LNCAP (cell line): ENCODE data around the gene LMOD1.

Experiments used
- TF ChIP-seq, protein P1 (sequence below): fragments of 450-650 bp; IDR thresholded peaks from 2 replicates; pipeline ENCODE4 v1.5.1; 2017; ENCODE audit warnings: mild to moderate bottlenecking

Gene LMOD1

DNA sequence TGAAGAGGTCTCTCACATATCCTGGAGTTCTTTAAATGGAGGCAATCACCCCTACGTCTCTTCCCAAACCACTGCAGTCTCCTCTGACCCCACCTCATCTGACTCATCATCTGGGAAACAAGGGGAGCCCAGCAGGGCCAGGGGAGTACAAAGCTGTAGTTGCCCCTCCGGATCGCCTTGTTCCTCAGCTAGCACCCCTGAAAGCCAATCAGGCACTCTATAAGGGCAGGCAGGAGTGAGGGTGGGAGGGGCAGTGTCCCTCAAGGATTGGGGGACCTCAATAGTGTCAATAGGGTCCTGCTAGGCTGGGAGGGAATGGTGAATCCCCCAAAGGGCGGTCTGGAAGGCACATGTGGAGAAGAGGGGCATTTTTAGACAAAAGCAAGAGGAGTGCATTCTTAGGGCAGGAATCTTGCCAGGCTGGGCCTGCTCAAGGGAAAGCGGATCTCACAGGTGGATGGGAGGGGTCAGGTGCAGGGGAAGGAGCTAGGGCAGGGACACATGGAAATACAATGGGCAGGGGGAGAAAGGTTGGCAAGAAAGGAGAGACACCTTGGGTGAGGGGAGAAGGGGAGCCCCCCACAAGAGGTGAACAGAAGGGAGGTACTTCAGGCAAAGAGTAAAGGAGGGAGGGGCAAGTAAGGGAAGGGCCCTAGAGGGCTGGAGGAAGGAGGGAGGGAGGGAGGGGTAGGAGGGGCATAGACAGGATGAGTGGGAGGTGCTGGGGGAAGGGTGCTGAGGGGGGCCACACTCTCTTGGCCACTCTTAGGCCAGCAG, 51.8 kb downstream of the LMOD1 start:
- TF ChIP-seq, protein P1, sequence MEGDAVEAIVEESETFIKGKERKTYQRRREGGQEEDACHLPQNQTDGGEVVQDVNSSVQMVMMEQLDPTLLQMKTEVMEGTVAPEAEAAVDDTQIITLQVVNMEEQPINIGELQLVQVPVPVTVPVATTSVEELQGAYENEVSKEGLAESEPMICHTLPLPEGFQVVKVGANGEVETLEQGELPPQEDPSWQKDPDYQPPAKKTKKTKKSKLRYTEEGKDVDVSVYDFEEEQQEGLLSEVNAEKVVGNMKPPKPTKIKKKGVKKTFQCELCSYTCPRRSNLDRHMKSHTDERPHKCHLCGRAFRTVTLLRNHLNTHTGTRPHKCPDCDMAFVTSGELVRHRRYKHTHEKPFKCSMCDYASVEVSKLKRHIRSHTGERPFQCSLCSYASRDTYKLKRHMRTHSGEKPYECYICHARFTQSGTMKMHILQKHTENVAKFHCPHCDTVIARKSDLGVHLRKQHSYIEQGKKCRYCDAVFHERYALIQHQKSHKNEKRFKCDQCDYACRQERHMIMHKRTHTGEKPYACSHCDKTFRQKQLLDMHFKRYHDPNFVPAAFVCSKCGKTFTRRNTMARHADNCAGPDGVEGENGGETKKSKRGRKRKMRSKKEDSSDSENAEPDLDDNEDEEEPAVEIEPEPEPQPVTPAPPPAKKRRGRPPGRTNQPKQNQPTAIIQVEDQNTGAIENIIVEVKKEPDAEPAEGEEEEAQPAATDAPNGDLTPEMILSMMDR, result no peak

DNA sequence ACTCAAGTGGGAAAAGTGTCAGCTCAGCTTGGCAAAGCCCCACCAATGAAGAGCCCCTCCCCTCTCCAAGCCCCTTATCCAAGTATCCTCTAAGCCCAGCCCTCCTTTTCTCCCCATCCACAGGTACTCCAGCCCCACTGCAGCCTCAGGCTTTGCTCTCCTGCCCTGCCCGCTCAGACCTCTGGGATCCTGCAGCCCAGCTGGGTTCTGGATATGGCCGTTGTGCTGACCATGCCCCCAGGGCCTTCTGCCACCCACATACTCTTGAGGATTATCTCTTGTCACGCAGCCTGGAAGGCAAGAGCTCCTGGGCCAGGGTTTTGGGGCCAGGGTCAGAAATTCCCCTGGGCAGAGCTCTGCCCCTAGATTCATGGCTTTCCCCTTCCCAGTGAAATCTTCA, 52.9 kb downstream of the LMOD1 start:
- TF ChIP-seq, protein P1, result no peak

DNA sequence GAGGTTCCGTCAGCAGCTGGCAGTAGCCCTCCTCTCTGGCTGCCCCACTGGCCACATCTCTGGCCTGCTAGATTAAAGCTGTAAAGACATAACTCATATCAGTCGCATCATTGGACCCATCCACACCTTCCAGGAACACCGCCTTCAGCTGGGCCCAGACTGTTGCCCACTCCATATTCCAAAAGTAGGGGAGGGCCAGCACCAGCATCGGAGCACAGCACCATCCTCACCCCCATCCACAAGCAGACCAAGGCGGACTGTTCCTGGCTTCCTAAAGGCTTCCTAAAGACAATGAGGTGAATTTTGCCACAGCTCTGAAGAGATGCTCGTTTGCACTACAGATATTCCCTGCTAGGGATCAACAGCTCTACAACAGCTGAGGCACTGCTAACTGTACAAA, 54.1 kb downstream of the LMOD1 start:
- TF ChIP-seq, protein P1, result no peak

DNA sequence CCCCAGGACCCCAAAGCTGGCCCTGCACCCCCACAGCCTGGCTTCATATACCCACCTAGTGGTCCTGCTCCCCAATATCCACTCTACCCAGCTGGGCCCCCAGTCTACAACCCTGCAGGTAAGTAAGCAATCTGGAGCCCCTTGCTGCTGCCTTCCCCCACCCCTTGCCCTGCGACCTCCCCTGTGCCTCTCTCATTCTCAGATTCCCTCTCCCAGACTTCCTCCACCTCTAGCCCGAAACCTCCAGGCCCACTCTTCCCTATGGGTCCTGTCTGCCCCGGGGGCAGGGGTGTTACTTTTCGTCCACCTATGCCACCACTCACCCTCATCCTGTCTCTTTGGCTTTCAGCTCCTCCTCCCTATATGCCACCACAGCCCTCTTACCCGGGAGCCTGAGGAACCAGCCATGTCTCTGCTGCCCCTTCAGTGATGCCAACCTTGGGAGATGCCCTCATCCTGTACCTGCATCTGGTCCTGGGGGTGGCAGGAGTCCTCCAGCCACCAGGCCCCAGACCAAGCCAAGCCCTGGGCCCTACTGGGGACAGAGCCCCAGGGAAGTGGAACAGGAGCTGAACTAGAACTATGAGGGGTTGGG, 54.8 kb downstream of the LMOD1 start:
- TF ChIP-seq, protein P1, result no peak

DNA sequence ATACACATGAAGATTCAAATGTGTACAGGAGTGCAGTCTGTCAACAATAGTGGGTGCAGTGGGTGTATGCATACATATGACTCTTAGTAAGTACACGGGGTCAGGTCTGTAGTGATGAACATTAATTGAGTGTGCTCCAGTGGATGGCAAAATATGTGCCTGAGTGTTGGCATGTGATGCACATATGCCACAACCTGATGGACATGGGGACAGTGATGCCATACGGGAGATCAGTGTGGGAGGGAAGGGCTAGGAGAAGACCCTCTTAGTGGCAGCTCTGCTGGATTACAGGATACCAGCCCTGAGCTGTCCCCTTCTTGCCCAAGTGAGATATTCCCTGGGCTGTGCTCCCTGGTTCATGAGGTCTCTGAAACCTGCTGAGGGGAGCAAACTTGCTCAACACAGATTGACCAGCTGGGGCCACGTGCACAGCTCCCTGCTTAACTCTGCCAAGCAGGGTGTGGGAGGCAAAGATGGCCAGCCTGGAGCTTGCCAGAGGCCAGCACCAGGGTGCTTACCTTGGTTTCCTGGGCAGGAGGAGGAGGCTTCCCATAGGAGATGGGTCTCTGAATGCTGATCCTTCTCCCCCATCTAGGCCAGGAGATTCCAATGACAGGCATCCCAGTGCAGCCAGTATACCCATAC, 55.4 kb downstream of the LMOD1 start:
- TF ChIP-seq, protein P1, result no peak

DNA sequence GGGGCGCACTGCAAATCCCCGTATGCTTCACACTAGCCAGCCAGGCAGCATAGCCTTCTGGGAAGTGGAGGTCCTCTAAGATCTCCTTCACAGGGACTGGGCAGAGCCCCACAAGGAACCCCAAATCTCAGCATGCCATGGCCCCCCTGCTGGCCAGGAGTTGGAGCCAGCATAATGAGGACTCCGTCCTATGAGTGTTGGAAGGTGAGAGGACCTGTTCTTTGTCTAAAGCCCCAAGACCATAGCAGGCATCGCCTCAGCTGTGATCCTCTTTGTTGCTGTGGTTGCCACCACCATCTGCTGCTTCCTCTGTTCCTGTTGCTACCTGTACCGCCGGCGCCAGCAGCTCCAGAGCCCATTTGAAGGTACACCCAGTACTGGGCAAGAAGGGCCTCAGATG, 56.1 kb downstream of the LMOD1 start:
- TF ChIP-seq, protein P1, result no peak

DNA sequence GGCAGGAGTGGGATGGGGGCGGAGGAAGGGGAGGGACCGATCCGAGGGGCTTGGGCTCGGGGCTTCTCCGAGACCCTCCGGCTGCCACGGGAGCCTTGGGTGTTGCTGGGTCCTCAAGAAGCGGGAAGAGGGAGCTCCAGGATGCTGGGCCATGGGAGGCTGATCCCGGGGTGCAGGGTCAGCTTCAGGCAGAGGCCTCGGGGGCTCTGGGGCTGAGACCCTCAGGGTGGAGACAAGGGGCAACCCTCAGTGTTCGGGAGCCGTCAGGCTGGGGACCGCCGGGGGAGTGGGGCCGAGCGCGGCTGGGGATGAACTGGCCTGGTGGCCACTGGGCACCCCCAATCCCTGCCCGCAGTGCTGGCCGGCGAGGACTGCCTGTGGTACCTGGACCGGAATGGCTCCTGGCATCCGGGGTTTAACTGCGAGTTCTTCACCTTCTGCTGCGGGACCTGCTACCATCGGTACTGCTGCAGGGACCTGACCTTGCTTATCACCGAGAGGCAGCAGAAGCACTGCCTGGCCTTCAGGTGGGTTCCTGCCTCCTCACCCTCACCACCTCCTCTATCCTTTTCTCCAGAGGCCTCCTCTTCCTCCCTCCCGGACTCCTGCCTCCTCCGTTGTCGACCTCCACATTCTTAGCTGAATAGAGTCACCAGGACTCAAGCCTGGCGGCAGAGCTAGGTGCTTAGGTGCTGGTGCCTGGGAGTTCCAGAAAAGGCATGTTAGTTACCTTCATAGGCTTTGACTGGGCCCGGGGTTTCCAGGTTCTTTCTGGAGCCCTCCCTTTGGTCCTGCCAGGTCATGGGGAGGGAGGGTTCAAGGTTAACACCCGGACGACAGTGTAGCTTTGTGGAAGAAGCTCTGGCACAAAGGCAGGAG, 57.0 kb downstream of the LMOD1 start:
- TF ChIP-seq, protein P1, result no peak
